ENCODE data around the gene ZNF343.
"Not testable (repeated sequence)": the region's sequence is repeated elsewhere in the genome, so short reads cannot be mapped to it uniquely, and the experiment has no call there.

Gene ZNF343

GRCh38 chr20:2516399-2516798, 7.7 kb upstream of the ZNF343 start:
- H3K4me3 ChIP-seq (ENCODE audit: low read depth, low read length): no peak overlapping the region
- TF ChIP-seq MAX (IDR thresholded peaks at IDR 0.05; ENCODE audit: low read depth, low read length) (no peak), POLR2A (IDR thresholded peaks at IDR 0.05; ENCODE audit: extremely low read depth, insufficient read length) (no peak), CTCF (IDR thresholded peaks at IDR 0.05; ENCODE audit: low read depth, low read length) (no peak), MYC (IDR thresholded peaks at IDR 0.05; ENCODE audit: low read depth, low read length) (no peak)
- no peak for DNase-seq (ENCODE audit: low read depth)

GRCh38 chr20:2515203-2515602, 6.5 kb upstream of the ZNF343 start:
- H3K4me3 ChIP-seq (ENCODE audit: low read depth, low read length): no peak overlapping the region
- TF ChIP-seq POLR2A (IDR thresholded peaks at IDR 0.05; ENCODE audit: extremely low read depth, insufficient read length) (no peak), MYC (IDR thresholded peaks at IDR 0.05; ENCODE audit: low read depth, low read length) (no peak), CTCF (IDR thresholded peaks at IDR 0.05; ENCODE audit: low read depth, low read length) (no peak)
- no peak for DNase-seq (ENCODE audit: low read depth)

- TF ChIP-seq CTCF (IDR thresholded peaks at IDR 0.05; ENCODE audit: low read depth, low read length): no peak
- no peak for TF ChIP-seq POLR2A (IDR thresholded peaks at IDR 0.05; ENCODE audit: extremely low read depth, insufficient read length)
- no peak for TF ChIP-seq MYC (IDR thresholded peaks at IDR 0.05; ENCODE audit: low read depth, low read length)
- TF ChIP-seq MAX (IDR thresholded peaks at IDR 0.05; ENCODE audit: low read depth, low read length): no peak
- DNase-seq (ENCODE audit: low read depth): no peak
- peak overlapping the region; percentile 91 for H3K4me3 ChIP-seq (ENCODE audit: low read depth, low read length)
Observed at GRCh38 chr20:2509794-2510193, 1.1 kb upstream of the ZNF343 start.

GRCh38 chr20:2509468-2509781, 710 bp upstream of the ZNF343 start:
- peak overlapping the region; percentile 91 for H3K4me3 ChIP-seq (ENCODE audit: low read depth, low read length)
- TF ChIP-seq MYC (IDR thresholded peaks at IDR 0.05; ENCODE audit: low read depth, low read length) (no peak), POLR2A (IDR thresholded peaks at IDR 0.05; ENCODE audit: extremely low read depth, insufficient read length) (no peak), CTCF (IDR thresholded peaks at IDR 0.05; ENCODE audit: low read depth, low read length) (no peak), MAX (IDR thresholded peaks at IDR 0.05; ENCODE audit: low read depth, low read length) (no peak)
- DNase-seq (ENCODE audit: low read depth): no peak

- peak; percentile 13 for DNase-seq (ENCODE audit: low read depth)
- peak overlapping the region; percentile 91 for H3K4me3 ChIP-seq (ENCODE audit: low read depth, low read length)
- TF ChIP-seq CTCF (IDR thresholded peaks at IDR 0.05; ENCODE audit: low read depth, low read length) (no peak), MYC (IDR thresholded peaks at IDR 0.05; ENCODE audit: low read depth, low read length) (no peak), POLR2A (IDR thresholded peaks at IDR 0.05; ENCODE audit: extremely low read depth, insufficient read length) (no peak), MAX (IDR thresholded peaks at IDR 0.05; ENCODE audit: low read depth, low read length) (no peak)
Observed at GRCh38 chr20:2507875-2508630, 662 bp downstream of the ZNF343 start.

- TF ChIP-seq MYC (IDR thresholded peaks at IDR 0.05; ENCODE audit: low read depth, low read length) (no peak), POLR2A (IDR thresholded peaks at IDR 0.05; ENCODE audit: extremely low read depth, insufficient read length) (no peak), CTCF (IDR thresholded peaks at IDR 0.05; ENCODE audit: low read depth, low read length) (no peak), MAX (IDR thresholded peaks at IDR 0.05; ENCODE audit: low read depth, low read length) (no peak)
- peak overlapping the region; percentile 91 for H3K4me3 ChIP-seq (ENCODE audit: low read depth, low read length)
- DNase-seq (ENCODE audit: low read depth): peak; percentile 29
Observed at GRCh38 chr20:2507464-2507863, 1.3 kb downstream of the ZNF343 start.

GRCh38 chr20:2506426-2506825, 2.3 kb downstream of the ZNF343 start:
- not testable (repeated sequence) for H3K4me3 ChIP-seq (ENCODE audit: low read depth, low read length); DNase-seq (ENCODE audit: low read depth)

GRCh38 chr20:2504803-2505202, 3.9 kb downstream of the ZNF343 start:
- DNase-seq (ENCODE audit: low read depth); H3K4me3 ChIP-seq (ENCODE audit: low read depth, low read length): not testable (repeated sequence)

All from NB4 (cell line).